Activated gamma-delta T cell treated with Interleukin-2 at 50 U/mL for 16 hours (primary cell): ENCODE data around the gene HOMER3.

Experiments used
- DNase-seq: peaks from one replicate; pipeline ENCODE4 v3.0.0-alpha.2; 2020

The HOMER3 gene

GRCh38 chr19:18940769-18941627, at the start of gene HOMER3:
Gene HOMER3, minus strand, starts transcription at chr19:18941217. Its CDS starts 2,235 bp downstream, at chr19:18938982.
- peak; percentile 68 for DNase-seq

- no peak for DNase-seq
These were observed 49.2 kb upstream of the HOMER3 start for GRCh38 chr19:18990128-18990708.

- DNase-seq: no peak
These were observed 48.3 kb upstream of the HOMER3 start for GRCh38 chr19:18989316-18989715.

GRCh38 chr19:18987456-18987855, 46.4 kb upstream of the HOMER3 start:
- no peak for DNase-seq

- DNase-seq: no peak
These were observed 44.2 kb upstream of the HOMER3 start for GRCh38 chr19:18985257-18985656.

- no peak for DNase-seq
These were observed 43.2 kb upstream of the HOMER3 start for GRCh38 chr19:18984251-18984650.

GRCh38 chr19:18982669-18983068, 41.7 kb upstream of the HOMER3 start:
- no peak for DNase-seq

GRCh38 chr19:18980432-18981020, 39.5 kb upstream of the HOMER3 start:
- no peak for DNase-seq

- no peak for DNase-seq
These were observed 37.6 kb upstream of the HOMER3 start for GRCh38 chr19:18978616-18979015.

- DNase-seq: no peak
These were observed 34.9 kb upstream of the HOMER3 start for GRCh38 chr19:18975869-18976268.

GRCh38 chr19:18975011-18975410, 34.0 kb upstream of the HOMER3 start:
- DNase-seq: no peak

GRCh38 chr19:18972851-18973250, 31.8 kb upstream of the HOMER3 start:
- no peak for DNase-seq

- no peak for DNase-seq
These were observed 31.3 kb upstream of the HOMER3 start for GRCh38 chr19:18972301-18972811.

GRCh38 chr19:18969931-18970659, 29.1 kb upstream of the HOMER3 start:
- no peak for DNase-seq

- DNase-seq: no peak
These were observed 26.5 kb upstream of the HOMER3 start for GRCh38 chr19:18967358-18968146.

- DNase-seq: no peak
These were observed 25.3 kb upstream of the HOMER3 start for GRCh38 chr19:18966307-18966706.

- no peak for DNase-seq
These were observed 23.1 kb upstream of the HOMER3 start for GRCh38 chr19:18964121-18964520.

GRCh38 chr19:18961767-18962620, 21.0 kb upstream of the HOMER3 start:
- DNase-seq: peak; percentile 15

GRCh38 chr19:18960370-18960769, 19.4 kb upstream of the HOMER3 start:
- no peak for DNase-seq

GRCh38 chr19:18955042-18955441, 14.0 kb upstream of the HOMER3 start:
- DNase-seq: no peak

- no peak for DNase-seq
These were observed 13.1 kb upstream of the HOMER3 start for GRCh38 chr19:18954094-18954493.
